UCSD-AML1 (cell line): ENCODE results near the gene LCLAT1.

Experiments used
- DNase-seq: peaks from one replicate; lab custom pipeline; 2025; ENCODE audit not compliant: unreplicated experiment; lab: John Stamatoyannopoulos, UW

LCLAT1 gene

DNA sequence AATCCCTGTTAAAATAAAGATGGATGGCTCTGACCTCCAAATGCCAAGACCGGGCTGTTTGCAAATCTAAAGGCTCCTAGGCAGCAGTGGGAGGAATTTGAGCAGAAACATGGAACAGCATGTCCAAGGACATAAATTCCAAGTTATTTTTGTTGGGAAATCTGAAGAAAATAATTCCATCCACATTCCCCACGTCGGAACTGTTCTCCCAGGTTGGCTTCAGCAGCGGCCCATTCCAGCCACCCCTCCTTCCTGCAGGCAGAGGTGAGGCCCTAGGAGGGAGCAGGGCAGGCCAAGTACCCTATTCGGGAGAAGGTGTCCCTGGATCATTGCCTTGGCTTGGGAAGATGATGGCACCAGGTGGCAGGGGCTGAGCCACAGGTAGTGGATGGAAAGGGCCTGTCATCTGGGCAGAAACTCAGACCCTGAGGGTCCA, 243.1 kb downstream of the LCLAT1 start:
- no peak for DNase-seq

DNA sequence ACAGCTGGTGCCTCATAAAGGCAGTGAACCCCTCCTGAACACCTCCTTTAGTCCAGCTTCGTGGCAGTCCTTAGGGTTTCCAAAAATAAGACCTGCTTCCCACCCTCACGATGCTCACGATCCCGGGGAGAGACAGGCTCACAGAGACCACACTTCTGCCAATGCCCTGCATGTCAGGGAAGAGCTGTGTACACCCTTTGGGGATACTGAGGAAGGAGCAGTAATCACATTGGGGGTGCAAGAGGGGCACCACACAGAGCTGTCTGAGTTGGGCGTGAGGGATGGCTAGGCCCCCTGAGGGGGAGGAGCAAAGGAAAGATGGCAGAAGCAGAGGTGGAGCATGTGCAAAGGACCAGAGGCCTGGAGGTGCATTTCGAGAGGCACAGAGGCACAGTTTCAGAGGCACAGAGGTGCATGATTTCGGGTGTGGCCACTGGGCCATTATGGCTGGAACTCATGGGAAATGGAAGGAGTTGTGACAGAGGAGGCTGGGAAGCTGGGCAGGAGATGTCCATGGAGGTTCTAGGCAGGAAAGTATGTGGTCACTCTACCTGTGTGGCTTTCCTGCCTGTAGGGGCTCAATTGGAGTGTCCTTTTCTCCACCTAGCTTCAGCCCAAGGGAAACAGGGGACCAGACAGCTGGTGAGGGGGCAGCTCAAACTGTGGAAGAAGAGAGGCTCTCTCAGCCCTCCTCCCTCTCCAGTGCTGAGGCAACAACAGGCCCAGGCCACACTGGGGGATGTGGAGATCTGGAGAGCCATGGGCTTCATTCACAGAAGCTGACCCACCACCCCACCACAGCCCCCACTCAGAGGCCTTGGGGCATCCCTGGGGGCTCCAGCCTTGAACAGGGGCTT, 244.3 kb downstream of the LCLAT1 start:
- no peak for DNase-seq

DNA sequence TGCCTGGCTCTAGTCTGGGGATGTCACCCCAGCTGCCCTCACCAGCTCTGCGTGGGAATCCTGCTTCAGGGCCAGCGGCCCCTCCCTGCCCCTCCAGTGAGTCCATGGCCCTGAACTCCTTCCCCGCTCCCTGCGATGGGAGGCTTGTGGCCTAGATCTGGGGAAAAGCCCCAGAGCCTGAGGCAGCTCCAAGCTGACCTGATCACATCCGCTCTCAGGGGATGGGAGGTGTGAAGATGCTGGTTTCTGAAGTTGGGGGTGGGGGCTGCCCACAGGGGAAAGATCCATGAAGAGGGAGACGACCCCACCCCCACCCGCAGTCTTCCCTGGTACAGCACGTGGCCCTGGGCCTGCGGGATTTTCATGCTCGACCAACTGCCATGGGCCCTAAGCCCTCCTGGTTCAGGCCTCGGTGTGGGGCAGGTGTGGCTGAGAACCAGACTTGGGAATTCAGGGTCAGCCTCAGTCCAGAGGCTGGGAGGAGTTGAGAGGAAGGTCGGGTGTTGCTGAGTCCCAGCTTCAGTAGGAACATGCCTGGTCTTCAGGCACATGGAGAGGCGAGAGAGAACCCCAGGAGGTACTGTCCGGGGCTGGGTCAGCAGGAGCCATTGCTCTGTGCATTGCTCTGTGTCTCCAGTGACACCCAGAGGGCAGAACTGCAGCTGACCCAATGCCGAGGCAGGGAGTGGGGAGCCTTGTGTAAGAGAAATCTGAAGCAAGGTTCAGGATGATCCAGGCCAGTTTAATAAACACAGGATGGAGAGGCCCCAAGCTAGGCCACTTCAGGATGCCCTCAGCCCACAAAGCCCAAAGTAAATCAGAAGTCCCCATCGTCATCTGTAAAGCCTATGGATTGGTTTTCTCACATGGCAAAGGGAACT, 245.1 kb downstream of the LCLAT1 start:
- DNase-seq = no peak

DNA sequence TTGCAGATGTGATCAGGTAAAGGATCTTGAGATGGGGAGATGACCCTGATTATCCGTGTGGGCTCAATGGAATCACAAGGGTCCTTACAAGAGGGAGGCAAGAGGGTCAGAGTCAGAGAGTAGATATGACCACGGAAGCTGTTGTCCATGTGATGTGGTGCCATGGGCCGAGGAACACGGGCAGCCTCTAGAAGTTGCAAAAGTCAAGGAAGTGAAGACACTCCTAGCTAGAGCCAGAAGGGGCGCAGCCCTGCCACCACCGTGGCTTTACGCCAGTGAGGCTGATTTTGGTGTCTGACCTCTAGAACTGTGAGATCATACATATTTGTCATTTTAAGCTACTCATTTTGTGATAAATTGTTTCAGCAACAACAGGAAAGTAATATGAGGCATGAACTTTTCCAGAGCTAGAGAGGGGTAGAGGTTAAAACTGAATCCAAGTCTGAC, 245.8 kb downstream of the LCLAT1 start:
- DNase-seq = no peak
